Measurements from ENCODE around the gene EFCAB12.

GRCh38 chr3:129366312-129366831 is 62.1 kb downstream of the EFCAB12 start:
- TF ChIP-seq EZH2 (IDR thresholded peaks at IDR 0.05; ENCODE audit: insufficient read depth, poor library complexity, severe bottlenecking) (no peak), EZH2phosphoT487 (IDR thresholded peaks at IDR 0.05; ENCODE audit: insufficient read depth, low read depth) (no peak)
